ENCODE data around the gene USP53. TPM values are rescaled to one million over a fixed set of nuclear protein-coding genes. Genes with fewer than 3 reads are reported as not detected.

USP53 gene
- total and polyA plus RNA-seq, 2 experiments from 2014 or later: 17.1 to 27.7 TPM

DNA sequence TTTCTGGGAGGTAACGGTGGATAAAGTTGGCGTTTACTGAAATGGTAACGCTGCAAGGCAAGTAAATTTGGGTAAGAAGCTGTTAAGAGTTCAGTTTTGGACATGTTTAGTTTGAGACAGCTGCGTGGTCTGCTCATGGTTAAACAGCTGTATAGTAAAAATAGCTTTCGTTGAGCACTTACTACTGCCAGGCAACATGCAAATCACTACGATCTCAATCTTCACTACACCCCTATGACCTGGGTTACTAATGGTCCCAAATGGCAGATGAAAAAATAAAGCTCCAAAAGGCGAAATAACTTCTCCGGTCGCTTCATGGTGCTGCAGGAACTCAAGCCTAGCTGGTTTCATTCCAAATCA, 87.2 kb downstream of the USP53 start:
- H3K4me2 ChIP-seq: peak overlapping the region; percentile 95
- Mint-ChIP-seq H3K4me3 (peak overlapping the region; percentile 97), H3K36me3 (ENCODE audit: low read depth) (peaks cover 28% of the 10 kb centered on the region), H3K27me3 (ENCODE audit: insufficient read depth, low read depth, poor library complexity) (peaks cover 21% of the 10 kb centered on the region), H3K4me1 (peaks cover 15% of the 10 kb centered on the region), H3K27ac (no peak overlapping the region), H3K9me3 (no peaks in the 10 kb centered on the region)
- H3K4me1 ChIP-seq (ENCODE audit: insufficient read depth): peaks cover 11% of the 10 kb centered on the region; the same call in 1 of the 2 replicates
- peak overlapping the region; percentile 81 for H3K4me3 ChIP-seq
- H3K27me3 ChIP-seq (ENCODE audit: insufficient read depth): no peaks in the 10 kb centered on the region
- H3K36me3 ChIP-seq (ENCODE audit: insufficient read depth): no peaks in the 10 kb centered on the region
- ATAC-seq: no peak
- no peaks in the 10 kb centered on the region for H3K9me2 ChIP-seq (ENCODE audit: insufficient read depth)
- no peaks in the 10 kb centered on the region for H4K20me1 ChIP-seq (replicated peaks; ENCODE audit: insufficient read depth)
- H3F3A ChIP-seq (replicated peaks; ENCODE audit: low read depth): no peaks in the 10 kb centered on the region
- TF ChIP-seq POLR2AphosphoS5 (IDR thresholded peaks at IDR 0.05; ENCODE audit: low read depth) (no peak), EZH2 (IDR thresholded peaks at IDR 0.05; ENCODE audit: low read depth, unreplicated experiment) (no peak), CTCF (conservative IDR thresholded peaks at IDR 0.05; ENCODE audit: low read depth in 2 of 2) (no peak), ZNF114 (CRISPR knock-in tag; IDR thresholded peaks at IDR 0.05) (no peak), NANOG (IDR thresholded peaks at IDR 0.05; ENCODE audit: borderline replicate concordance) (no peak), ZNF331 (CRISPR knock-in tag; IDR thresholded peaks at IDR 0.05; ENCODE audit: low read depth) (no peak), JUNB (IDR thresholded peaks at IDR 0.05; ENCODE audit: unreplicated experiment) (no peak), EZH2phosphoT487 (IDR thresholded peaks at IDR 0.05; ENCODE audit: unreplicated experiment) (no peak), STAT1 (IDR thresholded peaks at IDR 0.05; ENCODE audit: unreplicated experiment) (no peak), CREB1 (CRISPR knock-in tag; IDR thresholded peaks at IDR 0.05; ENCODE audit: low read depth) (no peak)
- TF ChIP-seq, protein P1, sequence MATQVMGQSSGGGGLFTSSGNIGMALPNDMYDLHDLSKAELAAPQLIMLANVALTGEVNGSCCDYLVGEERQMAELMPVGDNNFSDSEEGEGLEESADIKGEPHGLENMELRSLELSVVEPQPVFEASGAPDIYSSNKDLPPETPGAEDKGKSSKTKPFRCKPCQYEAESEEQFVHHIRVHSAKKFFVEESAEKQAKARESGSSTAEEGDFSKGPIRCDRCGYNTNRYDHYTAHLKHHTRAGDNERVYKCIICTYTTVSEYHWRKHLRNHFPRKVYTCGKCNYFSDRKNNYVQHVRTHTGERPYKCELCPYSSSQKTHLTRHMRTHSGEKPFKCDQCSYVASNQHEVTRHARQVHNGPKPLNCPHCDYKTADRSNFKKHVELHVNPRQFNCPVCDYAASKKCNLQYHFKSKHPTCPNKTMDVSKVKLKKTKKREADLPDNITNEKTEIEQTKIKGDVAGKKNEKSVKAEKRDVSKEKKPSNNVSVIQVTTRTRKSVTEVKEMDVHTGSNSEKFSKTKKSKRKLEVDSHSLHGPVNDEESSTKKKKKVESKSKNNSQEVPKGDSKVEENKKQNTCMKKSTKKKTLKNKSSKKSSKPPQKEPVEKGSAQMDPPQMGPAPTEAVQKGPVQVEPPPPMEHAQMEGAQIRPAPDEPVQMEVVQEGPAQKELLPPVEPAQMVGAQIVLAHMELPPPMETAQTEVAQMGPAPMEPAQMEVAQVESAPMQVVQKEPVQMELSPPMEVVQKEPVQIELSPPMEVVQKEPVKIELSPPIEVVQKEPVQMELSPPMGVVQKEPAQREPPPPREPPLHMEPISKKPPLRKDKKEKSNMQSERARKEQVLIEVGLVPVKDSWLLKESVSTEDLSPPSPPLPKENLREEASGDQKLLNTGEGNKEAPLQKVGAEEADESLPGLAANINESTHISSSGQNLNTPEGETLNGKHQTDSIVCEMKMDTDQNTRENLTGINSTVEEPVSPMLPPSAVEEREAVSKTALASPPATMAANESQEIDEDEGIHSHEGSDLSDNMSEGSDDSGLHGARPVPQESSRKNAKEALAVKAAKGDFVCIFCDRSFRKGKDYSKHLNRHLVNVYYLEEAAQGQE (IDR thresholded peaks at IDR 0.05; ENCODE audit: unreplicated experiment): no peak
- TF ChIP-seq, protein P2, sequence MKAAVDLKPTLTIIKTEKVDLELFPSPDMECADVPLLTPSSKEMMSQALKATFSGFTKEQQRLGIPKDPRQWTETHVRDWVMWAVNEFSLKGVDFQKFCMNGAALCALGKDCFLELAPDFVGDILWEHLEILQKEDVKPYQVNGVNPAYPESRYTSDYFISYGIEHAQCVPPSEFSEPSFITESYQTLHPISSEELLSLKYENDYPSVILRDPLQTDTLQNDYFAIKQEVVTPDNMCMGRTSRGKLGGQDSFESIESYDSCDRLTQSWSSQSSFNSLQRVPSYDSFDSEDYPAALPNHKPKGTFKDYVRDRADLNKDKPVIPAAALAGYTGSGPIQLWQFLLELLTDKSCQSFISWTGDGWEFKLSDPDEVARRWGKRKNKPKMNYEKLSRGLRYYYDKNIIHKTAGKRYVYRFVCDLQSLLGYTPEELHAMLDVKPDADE (IDR thresholded peaks at IDR 0.05): no peak
- TF ChIP-seq, protein P3, sequence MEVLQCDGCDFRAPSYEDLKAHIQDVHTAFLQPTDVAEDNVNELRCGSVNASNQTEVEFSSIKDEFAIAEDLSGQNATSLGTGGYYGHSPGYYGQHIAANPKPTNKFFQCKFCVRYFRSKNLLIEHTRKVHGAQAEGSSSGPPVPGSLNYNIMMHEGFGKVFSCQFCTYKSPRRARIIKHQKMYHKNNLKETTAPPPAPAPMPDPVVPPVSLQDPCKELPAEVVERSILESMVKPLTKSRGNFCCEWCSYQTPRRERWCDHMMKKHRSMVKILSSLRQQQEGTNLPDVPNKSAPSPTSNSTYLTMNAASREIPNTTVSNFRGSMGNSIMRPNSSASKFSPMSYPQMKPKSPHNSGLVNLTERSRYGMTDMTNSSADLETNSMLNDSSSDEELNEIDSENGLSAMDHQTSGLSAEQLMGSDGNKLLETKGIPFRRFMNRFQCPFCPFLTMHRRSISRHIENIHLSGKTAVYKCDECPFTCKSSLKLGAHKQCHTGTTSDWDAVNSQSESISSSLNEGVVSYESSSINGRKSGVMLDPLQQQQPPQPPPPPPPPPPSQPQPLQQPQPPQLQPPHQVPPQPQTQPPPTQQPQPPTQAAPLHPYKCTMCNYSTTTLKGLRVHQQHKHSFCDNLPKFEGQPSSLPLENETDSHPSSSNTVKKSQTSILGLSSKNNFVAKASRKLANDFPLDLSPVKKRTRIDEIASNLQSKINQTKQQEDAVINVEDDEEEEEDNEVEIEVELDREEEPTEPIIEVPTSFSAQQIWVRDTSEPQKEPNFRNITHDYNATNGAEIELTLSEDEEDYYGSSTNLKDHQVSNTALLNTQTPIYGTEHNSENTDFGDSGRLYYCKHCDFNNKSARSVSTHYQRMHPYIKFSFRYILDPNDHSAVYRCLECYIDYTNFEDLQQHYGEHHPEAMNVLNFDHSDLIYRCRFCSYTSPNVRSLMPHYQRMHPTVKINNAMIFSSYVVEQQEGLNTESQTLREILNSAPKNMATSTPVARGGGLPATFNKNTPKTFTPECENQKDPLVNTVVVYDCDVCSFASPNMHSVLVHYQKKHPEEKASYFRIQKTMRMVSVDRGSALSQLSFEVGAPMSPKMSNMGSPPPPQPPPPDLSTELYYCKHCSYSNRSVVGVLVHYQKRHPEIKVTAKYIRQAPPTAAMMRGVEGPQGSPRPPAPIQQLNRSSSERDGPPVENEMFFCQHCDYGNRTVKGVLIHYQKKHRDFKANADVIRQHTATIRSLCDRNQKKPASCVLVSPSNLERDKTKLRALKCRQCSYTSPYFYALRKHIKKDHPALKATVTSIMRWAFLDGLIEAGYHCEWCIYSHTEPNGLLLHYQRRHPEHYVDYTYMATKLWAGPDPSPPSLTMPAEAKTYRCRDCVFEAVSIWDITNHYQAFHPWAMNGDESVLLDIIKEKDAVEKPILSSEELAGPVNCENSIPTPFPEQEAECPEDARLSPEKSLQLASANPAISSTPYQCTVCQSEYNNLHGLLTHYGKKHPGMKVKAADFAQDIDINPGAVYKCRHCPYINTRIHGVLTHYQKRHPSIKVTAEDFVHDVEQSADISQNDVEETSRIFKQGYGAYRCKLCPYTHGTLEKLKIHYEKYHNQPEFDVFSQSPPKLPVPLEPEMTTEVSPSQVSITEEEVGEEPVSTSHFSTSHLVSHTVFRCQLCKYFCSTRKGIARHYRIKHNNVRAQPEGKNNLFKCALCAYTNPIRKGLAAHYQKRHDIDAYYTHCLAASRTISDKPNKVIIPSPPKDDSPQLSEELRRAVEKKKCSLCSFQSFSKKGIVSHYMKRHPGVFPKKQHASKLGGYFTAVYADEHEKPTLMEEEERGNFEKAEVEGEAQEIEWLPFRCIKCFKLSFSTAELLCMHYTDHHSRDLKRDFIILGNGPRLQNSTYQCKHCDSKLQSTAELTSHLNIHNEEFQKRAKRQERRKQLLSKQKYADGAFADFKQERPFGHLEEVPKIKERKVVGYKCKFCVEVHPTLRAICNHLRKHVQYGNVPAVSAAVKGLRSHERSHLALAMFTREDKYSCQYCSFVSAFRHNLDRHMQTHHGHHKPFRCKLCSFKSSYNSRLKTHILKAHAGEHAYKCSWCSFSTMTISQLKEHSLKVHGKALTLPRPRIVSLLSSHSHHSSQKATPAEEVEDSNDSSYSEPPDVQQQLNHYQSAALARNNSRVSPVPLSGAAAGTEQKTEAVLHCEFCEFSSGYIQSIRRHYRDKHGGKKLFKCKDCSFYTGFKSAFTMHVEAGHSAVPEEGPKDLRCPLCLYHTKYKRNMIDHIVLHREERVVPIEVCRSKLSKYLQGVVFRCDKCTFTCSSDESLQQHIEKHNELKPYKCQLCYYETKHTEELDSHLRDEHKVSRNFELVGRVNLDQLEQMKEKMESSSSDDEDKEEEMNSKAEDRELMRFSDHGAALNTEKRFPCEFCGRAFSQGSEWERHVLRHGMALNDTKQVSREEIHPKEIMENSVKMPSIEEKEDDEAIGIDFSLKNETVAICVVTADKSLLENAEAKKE (CRISPR knock-in tag; IDR thresholded peaks at IDR 0.05): no peak
- peaks cover 20% of the 10 kb centered on the region for H3K79me2 ChIP-seq (replicated peaks; ENCODE audit: insufficient read depth)
- peak; percentile 7 for DNase-seq (ENCODE audit: low spot score)
- H2AFZ ChIP-seq: peak overlapping the region; percentile 91
- H3K27ac ChIP-seq (ENCODE audit: low read depth): peak overlapping the region; percentile 90; the same call in 1 of the 2 replicates

Measured in GM23338 (cell line).